DOHH2 (cell line): ENCODE data around the gene ADAM33.

Experiments
- EZH2phosphoT487 ChIP-seq: fragments of 200-600 bp; sonication (generic); IDR thresholded peaks from 2 replicates; pipeline ENCODE4 v1.6.1; 2017; ENCODE audit warnings: borderline replicate concordance, mild to moderate bottlenecking, antibody characterized with exemption, low read length, moderate library complexity, mixed read lengths
- TF ChIP-seq, protein P1 (sequence below): fragments of 200-600 bp; sonication (generic); IDR thresholded peaks from one replicate; pipeline ENCODE4 v1.5.1; 2014; ENCODE audit warnings: antibody characterized with exemption, mild to moderate bottlenecking, low read depth, low read length; ENCODE audit not compliant: poor library complexity, severe bottlenecking

DNA sequence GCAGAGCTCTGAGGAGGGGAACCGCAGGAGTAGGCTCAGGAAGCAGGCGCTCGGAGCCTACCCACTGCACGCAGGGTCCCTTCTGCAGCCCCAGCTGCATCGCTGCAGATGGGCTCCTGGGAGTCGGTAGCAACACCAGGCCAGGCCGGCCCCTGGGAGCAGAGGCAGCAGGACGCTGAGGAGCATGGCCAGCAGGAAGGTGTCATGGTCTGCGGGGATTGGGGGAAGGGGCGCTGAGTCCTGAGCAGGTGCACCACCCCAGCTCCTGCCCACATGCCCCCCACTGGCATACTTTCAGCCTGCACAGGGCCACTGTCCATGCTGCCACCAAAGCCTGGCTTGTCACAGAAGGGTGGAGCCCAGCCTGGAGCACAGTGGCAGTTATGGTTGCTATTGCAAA lies 10.9 kb downstream of the ADAM33 start:
- TF ChIP-seq, protein P1, sequence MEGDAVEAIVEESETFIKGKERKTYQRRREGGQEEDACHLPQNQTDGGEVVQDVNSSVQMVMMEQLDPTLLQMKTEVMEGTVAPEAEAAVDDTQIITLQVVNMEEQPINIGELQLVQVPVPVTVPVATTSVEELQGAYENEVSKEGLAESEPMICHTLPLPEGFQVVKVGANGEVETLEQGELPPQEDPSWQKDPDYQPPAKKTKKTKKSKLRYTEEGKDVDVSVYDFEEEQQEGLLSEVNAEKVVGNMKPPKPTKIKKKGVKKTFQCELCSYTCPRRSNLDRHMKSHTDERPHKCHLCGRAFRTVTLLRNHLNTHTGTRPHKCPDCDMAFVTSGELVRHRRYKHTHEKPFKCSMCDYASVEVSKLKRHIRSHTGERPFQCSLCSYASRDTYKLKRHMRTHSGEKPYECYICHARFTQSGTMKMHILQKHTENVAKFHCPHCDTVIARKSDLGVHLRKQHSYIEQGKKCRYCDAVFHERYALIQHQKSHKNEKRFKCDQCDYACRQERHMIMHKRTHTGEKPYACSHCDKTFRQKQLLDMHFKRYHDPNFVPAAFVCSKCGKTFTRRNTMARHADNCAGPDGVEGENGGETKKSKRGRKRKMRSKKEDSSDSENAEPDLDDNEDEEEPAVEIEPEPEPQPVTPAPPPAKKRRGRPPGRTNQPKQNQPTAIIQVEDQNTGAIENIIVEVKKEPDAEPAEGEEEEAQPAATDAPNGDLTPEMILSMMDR = no peak
- TF ChIP-seq EZH2phosphoT487 = no peak
